A673 (cell line): ENCODE results near the gene DACT2.

ENCODE experiments used
- EZH2 ChIP-seq: fragments of 200-600 bp; sonication (generic); IDR thresholded peaks from 2 replicates; pipeline ENCODE4 v1.6.1; 2017; ENCODE audit warnings: borderline replicate concordance, low read depth, mild to moderate bottlenecking, mixed read lengths, antibody characterized with exemption, low read length; ENCODE audit not compliant: poor library complexity, severe bottlenecking
- TF ChIP-seq, protein P1 (sequence below): fragments of 300-800, 200-600 bp; sonication (generic); conservative IDR thresholded peaks from 2 replicates; pipeline ENCODE4 v1.5.1; 2017; ENCODE audit warnings: low read depth, mild to moderate bottlenecking, antibody characterized with exemption, low read length, moderate library complexity, mixed read lengths

- TF ChIP-seq, protein P1, sequence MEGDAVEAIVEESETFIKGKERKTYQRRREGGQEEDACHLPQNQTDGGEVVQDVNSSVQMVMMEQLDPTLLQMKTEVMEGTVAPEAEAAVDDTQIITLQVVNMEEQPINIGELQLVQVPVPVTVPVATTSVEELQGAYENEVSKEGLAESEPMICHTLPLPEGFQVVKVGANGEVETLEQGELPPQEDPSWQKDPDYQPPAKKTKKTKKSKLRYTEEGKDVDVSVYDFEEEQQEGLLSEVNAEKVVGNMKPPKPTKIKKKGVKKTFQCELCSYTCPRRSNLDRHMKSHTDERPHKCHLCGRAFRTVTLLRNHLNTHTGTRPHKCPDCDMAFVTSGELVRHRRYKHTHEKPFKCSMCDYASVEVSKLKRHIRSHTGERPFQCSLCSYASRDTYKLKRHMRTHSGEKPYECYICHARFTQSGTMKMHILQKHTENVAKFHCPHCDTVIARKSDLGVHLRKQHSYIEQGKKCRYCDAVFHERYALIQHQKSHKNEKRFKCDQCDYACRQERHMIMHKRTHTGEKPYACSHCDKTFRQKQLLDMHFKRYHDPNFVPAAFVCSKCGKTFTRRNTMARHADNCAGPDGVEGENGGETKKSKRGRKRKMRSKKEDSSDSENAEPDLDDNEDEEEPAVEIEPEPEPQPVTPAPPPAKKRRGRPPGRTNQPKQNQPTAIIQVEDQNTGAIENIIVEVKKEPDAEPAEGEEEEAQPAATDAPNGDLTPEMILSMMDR = no peak
- no peak for TF ChIP-seq EZH2
These were observed 42.3 kb downstream of the DACT2 start for GRCh38 chr6:168277274-168277669.
